ENCODE measurements around the gene CNNM3.

- TF ChIP-seq CTCF (IDR thresholded peaks at IDR 0.05) (no peak), POLR2A (IDR thresholded peaks at IDR 0.05) (no peak)
Observed at GRCh38 chr2:96875498-96876268, 59.6 kb downstream of the CNNM3 start.
